Esophagus squamous epithelium (tissue), 4 donors: Measurements from ENCODE around the gene NUDT10.

Experiments used
- POLR2A ChIP-seq, 4 donors: fragments of 450-650 bp; IDR thresholded peaks; one replicate each; pipeline ENCODE4 v1.6.1; 2017; ENCODE audit warnings: antibody characterized with exemption in 4 of 4, mild to moderate bottlenecking in 4 of 4, moderate library complexity in 3 of 4
- TF ChIP-seq, protein P1 (sequence below), 6 experiments: fragments of 450-650 bp in 4 of 6; fragments of 200-600 bp in 2 of 6; sonication (generic) in 2 of 6; IDR thresholded peaks; one replicate each; pipeline ENCODE4 v1.5.1; 2016 to 2019; ENCODE audit warnings: antibody characterized with exemption in 6 of 6, mild to moderate bottlenecking in 4 of 6, moderate library complexity in 4 of 6

DNA sequence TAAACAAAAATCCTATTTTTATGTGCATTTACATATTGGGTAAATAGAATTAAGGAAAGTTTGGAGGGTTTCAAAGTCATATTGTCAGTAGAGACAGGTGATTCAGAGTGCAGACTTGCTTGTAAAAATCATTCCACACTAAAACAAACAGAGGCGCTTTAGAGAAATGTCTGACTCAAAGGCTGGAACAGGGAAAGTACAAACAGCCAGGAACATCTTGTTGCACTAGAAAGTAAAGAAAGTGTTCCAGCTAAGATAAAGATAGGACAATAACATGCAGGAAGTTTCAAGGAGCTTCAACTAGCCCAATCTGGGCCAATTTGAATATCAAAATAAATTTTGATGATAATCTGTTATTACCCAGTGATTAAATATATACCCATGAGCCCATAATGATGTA is 16.4 kb upstream of the NUDT10 start:
- TF ChIP-seq, protein P1, sequence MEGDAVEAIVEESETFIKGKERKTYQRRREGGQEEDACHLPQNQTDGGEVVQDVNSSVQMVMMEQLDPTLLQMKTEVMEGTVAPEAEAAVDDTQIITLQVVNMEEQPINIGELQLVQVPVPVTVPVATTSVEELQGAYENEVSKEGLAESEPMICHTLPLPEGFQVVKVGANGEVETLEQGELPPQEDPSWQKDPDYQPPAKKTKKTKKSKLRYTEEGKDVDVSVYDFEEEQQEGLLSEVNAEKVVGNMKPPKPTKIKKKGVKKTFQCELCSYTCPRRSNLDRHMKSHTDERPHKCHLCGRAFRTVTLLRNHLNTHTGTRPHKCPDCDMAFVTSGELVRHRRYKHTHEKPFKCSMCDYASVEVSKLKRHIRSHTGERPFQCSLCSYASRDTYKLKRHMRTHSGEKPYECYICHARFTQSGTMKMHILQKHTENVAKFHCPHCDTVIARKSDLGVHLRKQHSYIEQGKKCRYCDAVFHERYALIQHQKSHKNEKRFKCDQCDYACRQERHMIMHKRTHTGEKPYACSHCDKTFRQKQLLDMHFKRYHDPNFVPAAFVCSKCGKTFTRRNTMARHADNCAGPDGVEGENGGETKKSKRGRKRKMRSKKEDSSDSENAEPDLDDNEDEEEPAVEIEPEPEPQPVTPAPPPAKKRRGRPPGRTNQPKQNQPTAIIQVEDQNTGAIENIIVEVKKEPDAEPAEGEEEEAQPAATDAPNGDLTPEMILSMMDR (IDR thresholded peaks at IDR 0.05), result no peak
- TF ChIP-seq POLR2A (IDR thresholded peaks at IDR 0.05), result no peak
